H4 (cell line): Measurements from ENCODE around the gene MMP11. TPM values are rescaled to one million over a fixed set of nuclear protein-coding genes. Genes with fewer than 3 reads are reported as not detected.

ENCODE experiments used
- DNase-seq: peaks from one replicate; pipeline ENCODE4 v3.0.0-alpha.2; 2015; ENCODE audit warnings: low spot score
- total RNA-seq: library from RNA; depleted of rRNA; stranded (reverse); fragments of >200 nt; shearing (Covaris generic); gene quantifications from 2 replicates; pipeline ENCODE4 v1.2.3, GENCODE V29; 2014

MMP11 gene
- total RNA-seq, 1 experiment from 2014 or later: 1.4 TPM

- no peak for DNase-seq
These were observed 13.1 kb upstream of the MMP11 start for GRCh38 chr22:23759566-23759965.

- no peak for DNase-seq
These were observed 12.6 kb upstream of the MMP11 start for GRCh38 chr22:23760056-23760455.

DNA sequence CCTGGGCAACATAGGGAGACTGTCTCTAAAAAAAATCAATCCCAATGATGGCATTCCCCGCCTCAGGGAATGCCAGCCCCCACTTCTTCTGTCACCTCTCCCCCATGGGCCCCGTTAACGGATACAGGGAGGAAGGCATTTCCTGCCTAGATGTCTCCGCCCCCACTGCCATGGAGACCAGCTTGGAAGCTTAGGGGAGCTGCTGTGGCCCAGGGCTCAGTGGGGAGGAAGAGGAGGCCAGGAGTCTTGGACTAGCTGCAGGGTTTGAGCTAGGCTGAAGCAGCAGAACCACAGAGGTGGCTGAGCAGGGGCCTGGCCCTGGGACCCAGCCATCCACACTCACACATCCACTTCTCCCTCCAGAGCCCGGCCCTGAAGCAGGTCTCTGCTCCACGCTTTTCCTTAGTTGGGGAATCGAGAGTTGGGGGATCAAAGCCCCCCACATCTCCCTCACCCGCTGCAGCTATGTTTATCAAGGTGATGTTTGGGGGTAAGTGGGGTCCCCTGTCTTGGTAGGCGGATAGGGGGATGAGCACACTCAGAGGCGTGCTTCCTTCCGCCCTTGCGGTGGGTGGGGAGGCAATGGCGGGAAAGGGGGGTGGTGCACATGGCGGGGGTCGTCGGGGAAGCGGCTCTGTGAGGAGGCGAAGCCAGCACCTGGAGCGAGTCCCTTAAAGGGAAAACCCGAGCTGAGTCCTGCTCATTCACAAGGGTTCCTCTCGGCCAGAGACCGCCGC lies 9.6 kb upstream of the MMP11 start, which contains the start of gene C22orf15:
Gene C22orf15 (plus strand): TSS at position 149 of the 737 bp plus-strand sequence. CDS start 317 bp downstream, at position 466.
- peak; percentile 24 for DNase-seq

GRCh38 chr22:23763579-23763945 lies 9.1 kb upstream of the MMP11 start:
- no peak for DNase-seq

DNA sequence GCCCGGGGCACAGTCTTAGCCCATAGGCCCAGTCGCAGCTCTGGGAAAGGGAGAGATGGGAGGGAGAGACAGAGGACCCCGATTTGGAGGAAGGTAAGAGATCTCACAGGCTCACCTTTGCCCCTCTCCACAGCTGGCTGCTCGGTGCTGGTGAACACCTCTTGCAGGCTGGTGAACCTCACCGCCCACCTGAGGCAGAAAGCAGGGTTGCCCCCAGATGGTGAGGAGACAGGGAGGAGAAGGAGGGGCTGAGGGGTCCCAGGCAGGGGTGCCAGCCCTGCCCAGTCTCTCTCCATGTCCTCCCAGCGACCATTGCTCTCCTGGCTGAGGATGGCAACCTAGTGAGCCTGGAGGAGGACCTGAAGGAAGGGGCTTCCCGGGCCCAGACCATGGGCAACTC lies 8.7 kb upstream of the MMP11 start:
- no peak for DNase-seq

DNA sequence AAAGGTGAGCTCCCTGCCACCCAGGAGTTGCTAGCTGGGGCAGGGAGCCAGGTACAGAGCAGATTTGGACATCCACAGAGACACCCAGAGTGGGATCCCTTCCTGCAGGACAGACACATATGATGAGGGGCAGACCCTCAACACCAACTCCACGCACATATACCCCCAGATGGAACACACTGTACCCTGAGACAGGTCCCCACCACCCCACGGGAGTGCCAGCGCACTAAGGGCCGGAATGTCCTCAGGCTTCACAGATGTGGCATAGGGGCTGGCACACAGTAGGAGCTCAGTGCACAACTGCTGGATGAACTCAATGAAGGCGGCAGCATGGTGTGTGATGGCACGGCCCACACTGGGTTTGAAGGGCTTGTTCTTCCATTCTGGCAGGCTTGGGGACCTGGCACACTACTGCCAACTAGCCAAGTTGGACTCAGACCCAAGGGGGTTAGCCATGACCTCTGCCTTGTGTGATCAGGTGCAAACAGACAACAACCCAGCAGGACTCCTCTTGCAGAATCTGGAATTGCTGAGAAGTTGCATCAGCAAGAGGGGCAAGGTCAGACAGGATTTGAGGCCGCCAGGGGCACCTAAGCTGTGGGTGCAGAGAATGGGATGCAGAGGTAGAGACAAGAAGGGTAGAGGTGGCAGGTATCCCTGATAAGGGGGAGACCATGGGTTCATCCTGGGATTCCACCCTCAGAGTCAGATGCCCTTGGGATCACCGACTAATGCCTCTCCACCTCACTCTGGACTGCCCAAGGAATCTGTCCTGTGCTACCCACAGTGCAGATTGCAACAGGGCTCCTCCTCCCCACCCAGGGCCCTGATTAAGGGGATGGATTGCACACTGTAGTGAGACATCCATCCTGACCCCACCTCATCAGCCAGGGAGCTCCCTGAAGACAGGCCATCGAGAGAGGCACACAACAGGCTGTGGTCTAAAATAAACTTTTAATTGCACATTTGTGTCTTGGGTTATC lies 7.5 kb upstream of the MMP11 start:
- DNase-seq: no peak

- no peak for DNase-seq
These were observed 5.4 kb upstream of the MMP11 start for GRCh38 chr22:23767303-23767672.

DNA sequence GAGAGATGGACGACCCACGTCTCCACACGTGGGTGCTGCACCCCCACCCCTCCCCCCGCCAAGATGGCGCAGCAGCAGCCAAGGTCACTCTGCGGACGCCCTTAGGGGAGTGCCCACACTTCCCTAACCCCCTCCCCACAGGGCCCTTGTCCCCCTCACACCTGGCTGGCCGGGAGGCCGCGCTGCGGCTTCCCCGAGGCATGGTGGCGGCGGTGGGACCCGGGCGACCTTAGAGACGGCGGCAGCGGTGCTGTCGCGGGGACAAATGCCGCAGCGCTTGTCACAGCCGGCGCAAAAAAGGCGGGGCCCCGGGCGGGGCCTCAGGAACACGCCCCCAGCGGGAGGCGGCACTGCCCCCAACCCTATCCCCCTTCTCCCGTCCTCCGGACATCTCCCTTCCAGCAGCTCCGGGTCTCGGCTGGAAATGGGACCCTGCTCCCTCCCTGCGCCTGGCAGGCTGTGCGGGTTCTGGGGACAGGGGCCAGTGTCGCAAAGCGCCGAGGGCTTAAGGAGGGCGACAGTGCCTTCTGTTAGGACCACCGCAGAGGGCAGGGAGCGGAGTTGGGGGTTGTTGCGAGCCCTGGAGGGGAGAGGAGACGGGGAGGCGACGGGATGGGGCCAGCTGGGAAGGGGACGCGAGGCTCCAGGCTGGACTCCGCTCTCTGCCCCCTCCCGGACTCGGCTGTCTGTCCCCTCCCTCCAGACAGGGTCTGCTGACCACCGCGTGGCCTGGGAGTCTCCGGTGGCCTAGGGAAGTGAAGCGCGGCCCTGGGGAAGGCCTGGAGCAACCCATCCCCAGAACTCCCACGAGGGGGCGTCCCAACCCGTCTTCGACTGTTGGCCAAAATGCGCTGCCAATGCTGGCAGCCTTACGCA lies 4.7 kb upstream of the MMP11 start, which contains the start of gene CHCHD10:
Gene CHCHD10 (minus strand): TSS at position 300 of the 876 bp plus-strand sequence. CDS start 98 bp downstream, at position 202.
- DNase-seq: peak; percentile 45

GRCh38 chr22:23769321-23769965 lies 3.2 kb upstream of the MMP11 start:
- DNase-seq: no peak

GRCh38 chr22:23772315-23772648 lies 367 bp upstream of the MMP11 start:
- DNase-seq: no peak

DNA sequence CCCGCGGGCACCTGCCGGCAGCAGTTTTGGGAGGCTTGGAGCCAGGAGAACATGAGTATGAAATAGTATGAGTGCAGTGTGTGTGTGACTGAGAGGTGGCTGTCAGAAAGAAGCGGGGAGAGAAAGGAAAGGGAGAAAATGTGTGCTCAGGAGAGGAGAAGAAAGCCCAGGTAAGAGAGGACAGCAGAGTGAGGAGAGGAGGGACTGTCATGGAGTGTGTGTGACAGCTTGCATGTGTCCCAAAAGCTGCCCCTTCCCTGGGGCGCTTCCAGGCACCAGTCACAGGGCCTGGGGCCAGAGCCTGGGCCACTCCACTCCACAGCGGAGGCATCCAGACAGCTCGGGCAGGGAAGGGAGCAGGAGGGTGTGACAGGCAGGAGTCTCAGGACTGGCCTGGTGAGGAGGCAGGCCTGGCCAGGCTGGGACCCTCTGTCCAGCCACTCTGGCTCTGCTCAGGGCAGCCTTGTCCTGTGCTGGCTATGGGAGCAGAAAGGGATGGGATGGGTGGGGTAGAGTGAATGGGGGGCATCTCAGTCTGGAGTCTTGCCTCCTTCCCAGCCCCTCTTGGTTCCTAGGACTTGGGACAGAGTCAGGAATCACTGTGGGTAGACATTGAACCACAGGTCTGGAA lies 949 bp downstream of the MMP11 start:
- no peak for DNase-seq

- no peak for DNase-seq
These were observed 1.7 kb downstream of the MMP11 start for GRCh38 chr22:23774114-23774921.

DNA sequence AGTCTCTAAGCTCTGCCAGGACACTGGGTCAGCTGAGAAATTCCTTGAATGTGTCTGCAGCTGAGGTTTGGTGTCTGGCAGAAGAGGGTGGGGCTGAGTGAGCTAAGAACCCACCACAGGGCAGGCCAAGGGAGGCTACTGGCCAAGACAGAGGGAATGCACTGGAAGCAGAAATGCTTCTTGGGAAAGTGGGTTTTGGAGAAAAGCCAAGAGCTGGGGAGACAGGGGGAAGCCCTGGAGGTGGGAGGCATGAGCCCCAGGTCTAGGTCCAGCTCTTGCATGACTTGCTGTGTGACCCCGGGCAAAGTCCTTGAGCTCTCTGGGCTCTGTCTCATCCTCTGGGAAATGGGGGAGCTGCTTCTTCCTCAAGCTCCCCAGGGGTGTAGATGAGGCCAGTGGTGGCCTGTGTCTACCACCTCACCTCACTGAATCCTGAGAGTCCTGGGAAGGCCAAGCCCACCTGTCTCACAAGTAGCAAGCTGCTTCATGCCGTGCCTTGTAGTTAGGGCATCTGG lies 2.3 kb downstream of the MMP11 start:
- DNase-seq: peak; percentile 27

DNA sequence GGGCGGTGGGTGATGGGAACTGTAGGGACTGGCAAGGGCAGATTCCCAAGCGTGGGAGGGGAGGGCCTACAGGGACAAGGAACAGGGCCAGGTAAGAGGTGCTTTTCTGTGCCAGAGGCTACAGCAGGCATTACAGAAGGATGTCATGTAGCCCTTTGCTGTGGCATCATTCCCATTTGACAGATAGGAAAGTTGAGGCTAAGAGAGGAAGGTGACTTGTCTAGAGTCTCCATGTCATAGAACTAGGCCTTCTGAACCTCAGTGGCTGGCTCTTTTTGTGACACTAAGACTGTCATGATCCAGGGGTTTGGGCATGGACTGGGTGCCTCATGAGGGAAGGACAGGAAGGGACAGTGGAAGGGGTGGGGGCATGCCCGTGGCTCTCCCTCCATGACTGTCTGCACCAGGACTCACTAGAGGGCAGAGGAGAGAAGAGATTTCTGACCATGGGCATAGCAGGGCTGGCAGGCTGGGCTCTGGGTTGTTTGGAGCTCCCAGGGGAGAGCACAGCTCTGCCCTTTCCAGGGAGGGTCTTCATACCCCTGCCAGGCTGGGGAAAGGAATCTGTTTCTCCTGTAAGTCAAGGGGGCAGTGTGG lies 3.2 kb downstream of the MMP11 start:
- DNase-seq: no peak

DNA sequence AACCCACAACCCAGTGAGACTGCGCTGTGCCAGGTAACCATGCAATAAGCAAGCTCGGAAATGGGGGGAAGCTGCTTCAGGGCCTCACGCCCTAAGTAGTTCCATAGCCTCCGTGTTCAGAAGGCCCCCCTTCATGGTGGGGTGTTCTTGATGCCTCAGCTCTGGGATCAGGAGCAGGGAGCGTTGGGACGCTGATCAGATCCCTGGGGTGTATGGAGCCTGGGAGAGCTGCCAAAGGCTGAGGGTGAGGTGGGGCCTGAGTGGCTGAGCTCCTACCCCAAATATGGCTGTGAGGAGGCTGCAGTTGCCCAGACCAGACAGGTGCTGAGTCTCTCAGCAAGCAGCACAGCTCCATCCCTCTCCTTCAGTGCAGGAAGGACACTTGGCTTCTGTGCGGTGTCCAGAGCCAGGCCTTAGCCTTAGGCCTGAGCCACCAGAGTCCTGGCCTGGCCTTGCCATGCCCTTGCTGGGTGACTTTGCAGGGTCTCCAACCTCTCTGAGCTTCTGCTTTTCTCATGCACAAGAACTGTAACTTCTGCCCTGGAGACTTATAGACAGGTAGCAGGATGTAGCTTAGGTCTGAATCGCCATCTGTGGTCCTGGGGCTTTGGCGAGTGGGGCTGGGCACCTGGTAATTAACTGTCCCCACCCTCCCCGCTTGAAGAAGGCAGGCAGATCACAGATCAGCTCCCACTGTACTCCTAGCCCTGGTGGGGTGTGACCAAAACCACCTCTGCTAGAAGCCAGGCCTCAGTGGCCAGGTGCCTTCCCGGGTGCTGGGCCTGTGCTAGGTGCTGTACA lies 5.3 kb downstream of the MMP11 start:
- no peak for DNase-seq

- no peak for DNase-seq
These were observed 5.9 kb downstream of the MMP11 start for GRCh38 chr22:23778577-23778900.

GRCh38 chr22:23779083-23779482 lies 6.4 kb downstream of the MMP11 start:
- DNase-seq: no peak

DNA sequence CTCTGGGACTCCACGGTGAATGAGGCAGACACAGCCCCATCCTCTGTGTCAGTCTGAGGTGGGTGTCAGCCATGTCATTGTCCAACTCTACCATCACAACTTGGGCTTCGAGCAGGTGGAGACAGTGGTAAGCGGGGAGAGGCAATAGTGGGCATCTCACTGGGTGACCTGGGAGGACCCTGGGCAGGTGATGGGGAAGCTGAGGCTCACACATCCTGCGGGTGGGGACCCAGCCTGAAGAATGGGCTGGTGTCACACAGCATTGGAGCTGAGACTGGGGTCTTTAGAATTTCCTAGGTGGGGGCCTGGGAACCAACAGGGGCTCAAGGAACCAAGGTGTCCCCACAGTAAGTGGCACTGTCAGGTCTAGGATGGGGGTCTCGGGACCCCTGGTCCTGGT lies 7.1 kb downstream of the MMP11 start:
- DNase-seq: no peak
